ENCODE results near the gene TUBGCP6. TPM values are rescaled to one million over a fixed set of nuclear protein-coding genes. Genes with fewer than 3 reads are reported as not detected.
A peak's percentile ranks its signal among the peaks of the same experiment; 100 is the strongest.

The TUBGCP6 gene
- total and polyA plus RNA-seq, 4 donors: 23.0 to 68.3 (median 51.0) TPM

GRCh38 chr22:50200461-50201190 lies 44.2 kb downstream of the TUBGCP6 start, which contains the start of gene SELENOO:
TSS of gene SELENOO (plus strand) at chr22:50201011. CDS start at chr22:50201037, 26 bp downstream.
- Histone ChIP-seq H3K4me1 (ENCODE audit: control insufficient read depth, insufficient read depth, low read length) (peaks cover 28% of the 10 kb centered on the region), H3K36me3 (ENCODE audit: control insufficient read depth, insufficient read depth, low read length) (peaks cover 54% of the 10 kb centered on the region), H3K4me3 (ENCODE audit: low read depth, low read length) (peak within 1 kb of the TSS; percentile 47), H3K9me3 (ENCODE audit: control insufficient read depth, insufficient read depth, low read length) (no peaks in the 10 kb centered on the region), H3K27ac (ENCODE audit: low read depth, low read length) (peak within 1 kb of the TSS; percentile 7), H3K27me3 (ENCODE audit: control insufficient read depth, insufficient read depth, low read length) (no peaks in the 10 kb centered on the region)
- WGBS (ENCODE audit: insufficient coverage): under 1% methylated on average over 103 of the region's 105 CpGs
- DNase-seq (ENCODE audit: low read depth in 4 of 6, low spot score in 6 of 6): peak; percentile 78 to 98 (median 88)

- no peaks in the 10 kb centered on the region for H3K9me3 ChIP-seq (ENCODE audit: control insufficient read depth, insufficient read depth, low read length)
- peak in 2 of 6 donors; percentile 49 to 63 for DNase-seq (ENCODE audit: low read depth in 4 of 6, low spot score in 6 of 6)
- peaks cover 52% of the 10 kb centered on the region for H3K36me3 ChIP-seq (ENCODE audit: control insufficient read depth, insufficient read depth, low read length)
- H3K27ac ChIP-seq (ENCODE audit: low read depth, low read length): peak overlapping the region; percentile 7
- H3K27me3 ChIP-seq (ENCODE audit: control insufficient read depth, insufficient read depth, low read length): no peaks in the 10 kb centered on the region
- WGBS (ENCODE audit: insufficient coverage): 2% methylated on average over 27 of the region's 34 CpGs
- H3K4me1 ChIP-seq (ENCODE audit: control insufficient read depth, insufficient read depth, low read length): peaks cover 28% of the 10 kb centered on the region
- peak overlapping the region; percentile 47 for H3K4me3 ChIP-seq (ENCODE audit: low read depth, low read length)
Observed at GRCh38 chr22:50199829-50200460, 44.9 kb downstream of the TUBGCP6 start.

DNA sequence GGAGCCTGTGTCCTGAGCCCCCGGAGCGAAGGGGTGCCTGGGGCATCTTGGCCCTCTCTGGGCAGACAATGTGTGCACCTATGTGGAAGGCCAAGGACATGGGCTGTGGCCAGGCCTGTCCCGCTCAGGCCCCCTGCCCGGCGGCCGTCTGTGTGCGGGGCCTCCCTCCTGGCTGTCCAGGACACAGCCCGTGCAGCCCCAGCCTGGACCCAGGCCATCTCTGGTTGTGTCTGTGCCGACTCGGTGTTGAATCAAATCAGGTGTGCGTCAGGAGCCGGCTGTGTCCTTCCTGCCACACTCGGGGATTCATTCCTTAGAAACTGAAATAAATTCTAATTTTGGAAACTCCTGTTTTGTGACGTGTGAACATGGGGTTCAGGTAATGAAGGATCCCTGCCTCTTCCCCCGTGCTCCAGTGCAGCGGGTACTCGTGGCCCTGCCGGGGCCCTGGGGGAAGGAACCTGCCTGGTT lies 45.5 kb downstream of the TUBGCP6 start:
- H3K36me3 ChIP-seq (ENCODE audit: control insufficient read depth, insufficient read depth, low read length): peaks cover 56% of the 10 kb centered on the region
- no peak overlapping the region for H3K27ac ChIP-seq (ENCODE audit: low read depth, low read length)
- H3K4me3 ChIP-seq (ENCODE audit: low read depth, low read length): no peak overlapping the region
- H3K9me3 ChIP-seq (ENCODE audit: control insufficient read depth, insufficient read depth, low read length): no peaks in the 10 kb centered on the region
- DNase-seq (ENCODE audit: low read depth in 4 of 6, low spot score in 6 of 6): no peak
- H3K27me3 ChIP-seq (ENCODE audit: control insufficient read depth, insufficient read depth, low read length): no peaks in the 10 kb centered on the region
- H3K4me1 ChIP-seq (ENCODE audit: control insufficient read depth, insufficient read depth, low read length): peaks cover 28% of the 10 kb centered on the region
- WGBS (ENCODE audit: insufficient coverage): 71% methylated on average over 18 of the region's 18 CpGs

DNA sequence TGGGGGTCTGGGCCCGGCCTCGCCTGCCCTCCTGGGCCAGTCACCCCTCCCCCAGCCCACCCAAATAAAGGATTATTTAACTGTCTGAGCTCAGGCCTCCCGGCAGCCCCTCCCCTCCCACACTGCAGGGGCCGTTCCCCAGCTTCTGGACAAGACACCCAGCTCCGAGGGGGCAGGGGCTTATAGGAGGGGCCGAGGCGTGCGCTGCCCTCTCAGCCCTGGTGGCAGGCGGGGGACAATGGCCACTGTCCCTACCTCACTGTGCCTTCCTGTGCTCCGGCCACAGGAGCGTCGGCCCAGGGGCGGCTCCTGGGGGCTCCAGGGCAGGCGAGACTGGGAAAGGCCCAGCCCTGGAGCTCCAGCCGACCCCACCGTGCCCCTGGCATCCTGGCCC lies 46.2 kb downstream of the TUBGCP6 start:
- 89% methylated on average over 13 of the region's 16 CpGs for WGBS (ENCODE audit: insufficient coverage)

DNA sequence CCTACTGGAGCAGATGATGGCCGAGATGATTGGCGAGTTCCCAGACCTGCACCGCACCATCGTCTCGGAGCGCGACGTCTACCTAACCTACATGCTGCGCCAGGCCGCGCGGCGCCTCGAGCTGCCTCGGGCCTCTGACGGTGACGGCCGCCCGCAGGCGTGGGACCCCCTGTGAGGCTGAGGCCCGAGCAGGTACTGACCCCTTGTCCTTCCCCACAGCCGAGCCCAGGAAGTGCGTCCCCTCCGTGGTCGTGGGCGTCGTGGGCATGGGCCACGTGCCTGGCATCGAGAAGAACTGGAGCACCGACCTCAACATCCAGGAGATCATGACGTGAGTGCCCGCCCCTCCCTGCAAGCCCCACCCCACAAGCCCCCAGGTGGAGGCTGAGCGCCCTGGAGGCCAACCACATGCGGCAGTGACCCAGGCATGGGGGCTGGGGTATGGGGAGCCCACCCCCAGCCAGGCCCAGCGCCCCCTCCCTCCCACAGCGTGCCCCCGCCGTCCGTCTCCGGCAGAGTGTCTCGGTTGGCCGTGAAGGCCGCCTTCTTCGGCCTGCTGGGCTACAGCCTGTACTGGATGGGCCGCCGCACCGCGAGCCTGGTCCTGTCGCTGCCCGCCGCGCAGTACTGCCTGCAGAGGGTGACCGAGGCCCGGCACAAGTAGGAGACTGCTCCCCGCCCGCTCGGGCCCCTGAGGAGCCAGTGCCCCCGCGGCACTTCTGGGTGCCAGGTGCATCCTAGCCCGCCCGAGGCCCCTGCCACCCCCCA lies 46.8 kb downstream of the TUBGCP6 start:
- Histone ChIP-seq H3K27me3 (ENCODE audit: control insufficient read depth, insufficient read depth, low read length) (no peaks in the 10 kb centered on the region), H3K27ac (ENCODE audit: low read depth, low read length) (no peak overlapping the region), H3K36me3 (ENCODE audit: control insufficient read depth, insufficient read depth, low read length) (peaks cover 66% of the 10 kb centered on the region), H3K4me3 (ENCODE audit: low read depth, low read length) (no peak overlapping the region), H3K4me1 (ENCODE audit: control insufficient read depth, insufficient read depth, low read length) (peaks cover 28% of the 10 kb centered on the region), H3K9me3 (ENCODE audit: control insufficient read depth, insufficient read depth, low read length) (no peaks in the 10 kb centered on the region)
- WGBS (ENCODE audit: insufficient coverage): 89% methylated on average over 54 of the region's 61 CpGs
- no peak for DNase-seq (ENCODE audit: low read depth in 4 of 6, low spot score in 6 of 6)

More for the DNA sequence above, 46.2 kb downstream of the TUBGCP6 start:
- H3K27me3 ChIP-seq (ENCODE audit: control insufficient read depth, insufficient read depth, low read length): no peaks in the 10 kb centered on the region
- H3K36me3 ChIP-seq (ENCODE audit: control insufficient read depth, insufficient read depth, low read length): peaks cover 63% of the 10 kb centered on the region
- no peak overlapping the region for H3K4me3 ChIP-seq (ENCODE audit: low read depth, low read length)
- DNase-seq (ENCODE audit: low read depth in 4 of 6, low spot score in 6 of 6): no peak
- peaks cover 28% of the 10 kb centered on the region for H3K4me1 ChIP-seq (ENCODE audit: control insufficient read depth, insufficient read depth, low read length)
- no peak overlapping the region for H3K27ac ChIP-seq (ENCODE audit: low read depth, low read length)
- H3K9me3 ChIP-seq (ENCODE audit: control insufficient read depth, insufficient read depth, low read length): no peaks in the 10 kb centered on the region

DNA sequence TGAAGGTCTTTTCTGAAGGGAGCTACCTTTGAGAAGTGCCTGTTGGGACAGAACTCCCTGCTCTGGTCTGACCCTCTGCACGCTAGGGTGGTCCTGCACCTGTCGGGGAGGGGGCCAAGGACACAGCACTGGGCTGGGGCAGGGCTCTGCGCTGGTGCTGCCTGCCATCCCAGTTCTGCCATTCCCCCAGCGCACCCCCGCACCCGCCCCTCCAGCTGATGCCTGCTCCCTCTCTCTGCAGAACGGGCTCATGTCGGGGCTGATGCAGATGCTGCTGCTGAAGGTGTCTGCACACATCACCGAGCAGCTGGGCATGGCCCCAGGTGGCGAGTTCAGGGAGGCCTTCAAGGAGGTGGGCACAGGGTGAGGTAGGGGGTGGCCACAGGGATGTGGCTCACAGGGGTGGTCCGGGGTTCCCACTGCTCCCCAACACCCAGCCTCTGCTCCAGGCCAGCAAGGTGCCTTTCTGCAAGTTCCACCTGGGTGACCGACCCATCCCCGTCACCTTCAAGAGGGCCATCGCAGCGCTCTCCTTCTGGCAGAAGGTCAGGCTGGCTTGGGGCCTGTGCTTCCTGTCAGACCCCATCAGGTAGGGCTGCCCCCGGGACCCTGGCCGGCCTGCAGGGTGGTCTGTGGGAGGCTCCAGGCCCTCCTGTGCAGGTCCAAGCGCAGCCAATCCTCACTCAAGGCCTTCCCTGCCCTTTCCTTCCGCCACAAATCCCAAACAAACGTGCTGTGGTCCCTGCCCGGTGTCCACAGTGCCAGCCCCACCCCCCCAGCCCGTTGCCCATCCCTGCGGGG lies 47.6 kb downstream of the TUBGCP6 start:
- no peak overlapping the region for H3K4me3 ChIP-seq (ENCODE audit: low read depth, low read length)
- WGBS (ENCODE audit: insufficient coverage): 89% methylated on average over 22 of the region's 23 CpGs
- no peak for DNase-seq (ENCODE audit: low read depth in 4 of 6, low spot score in 6 of 6)
- peaks cover 31% of the 10 kb centered on the region for H3K4me1 ChIP-seq (ENCODE audit: control insufficient read depth, insufficient read depth, low read length)
- H3K27ac ChIP-seq (ENCODE audit: low read depth, low read length): no peak overlapping the region
- no peaks in the 10 kb centered on the region for H3K27me3 ChIP-seq (ENCODE audit: control insufficient read depth, insufficient read depth, low read length)
- H3K36me3 ChIP-seq (ENCODE audit: control insufficient read depth, insufficient read depth, low read length): peaks cover 74% of the 10 kb centered on the region
- no peaks in the 10 kb centered on the region for H3K9me3 ChIP-seq (ENCODE audit: control insufficient read depth, insufficient read depth, low read length)

- WGBS (ENCODE audit: insufficient coverage): 88% methylated on average over 17 of the region's 18 CpGs
- Histone ChIP-seq H3K36me3 (ENCODE audit: control insufficient read depth, insufficient read depth, low read length) (peaks cover 78% of the 10 kb centered on the region), H3K4me1 (ENCODE audit: control insufficient read depth, insufficient read depth, low read length) (peaks cover 24% of the 10 kb centered on the region), H3K4me3 (ENCODE audit: low read depth, low read length) (no peak overlapping the region), H3K27ac (ENCODE audit: low read depth, low read length) (no peak overlapping the region), H3K9me3 (ENCODE audit: control insufficient read depth, insufficient read depth, low read length) (no peaks in the 10 kb centered on the region), H3K27me3 (ENCODE audit: control insufficient read depth, insufficient read depth, low read length) (no peaks in the 10 kb centered on the region)
- DNase-seq (ENCODE audit: low read depth in 4 of 6, low spot score in 6 of 6): no peak
Observed at GRCh38 chr22:50196256-50196655, 48.6 kb downstream of the TUBGCP6 start.

DNA sequence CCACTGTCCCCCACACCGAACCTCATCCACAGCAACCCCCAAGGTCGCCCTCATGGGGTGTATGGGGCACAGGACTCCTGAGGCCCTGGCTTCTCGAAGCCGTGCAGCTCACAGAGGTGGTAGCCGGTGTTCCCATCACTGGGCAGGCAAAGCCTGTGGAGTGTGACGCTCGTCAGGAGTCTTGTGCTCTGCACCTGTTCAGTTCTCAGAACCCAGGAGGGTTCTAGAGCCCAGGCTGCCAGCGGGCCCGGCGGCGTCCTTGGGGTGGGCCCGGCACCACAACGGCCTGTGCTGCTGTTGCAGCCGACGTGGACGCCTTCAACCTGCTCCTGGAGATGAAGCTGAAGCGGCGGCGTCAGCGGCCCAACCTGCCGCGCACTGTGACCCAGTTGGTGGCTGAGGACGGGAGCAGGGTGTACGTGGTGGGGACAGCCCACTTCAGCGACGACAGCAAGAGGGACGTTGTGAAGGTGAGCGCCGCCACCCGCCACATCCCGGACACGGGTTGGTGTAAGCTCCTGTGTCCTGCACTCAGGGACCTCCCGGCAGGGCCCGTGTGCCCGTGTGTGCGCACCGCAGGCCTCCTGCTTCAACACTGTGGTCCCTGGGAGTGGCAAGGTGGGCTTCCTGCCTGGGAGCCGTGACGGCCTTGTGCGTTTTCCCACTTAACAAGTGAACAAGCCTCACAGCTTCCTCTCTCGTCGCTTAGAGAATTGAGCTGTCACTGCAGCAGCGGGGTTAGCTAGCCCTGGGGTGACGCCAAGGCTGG lies 50.6 kb downstream of the TUBGCP6 start:
- peaks cover 90% of the 10 kb centered on the region for H3K36me3 ChIP-seq (ENCODE audit: control insufficient read depth, insufficient read depth, low read length)
- 94% methylated on average over 42 of the region's 44 CpGs for WGBS (ENCODE audit: insufficient coverage)
- H3K27me3 ChIP-seq (ENCODE audit: control insufficient read depth, insufficient read depth, low read length): no peaks in the 10 kb centered on the region
- H3K27ac ChIP-seq (ENCODE audit: low read depth, low read length): no peak overlapping the region
- peaks cover 34% of the 10 kb centered on the region for H3K4me1 ChIP-seq (ENCODE audit: control insufficient read depth, insufficient read depth, low read length)
- DNase-seq (ENCODE audit: low read depth in 4 of 6, low spot score in 6 of 6): no peak
- H3K4me3 ChIP-seq (ENCODE audit: low read depth, low read length): no peak overlapping the region
- H3K9me3 ChIP-seq (ENCODE audit: control insufficient read depth, insufficient read depth, low read length): no peaks in the 10 kb centered on the region
